ES-I3 (cell line): ENCODE data around the gene ACVR1.

Experiments
- H3K36me3 ChIP-seq: 2 replicates; pipeline ENCODE4 v1.6.1; 2013; ENCODE audit warnings: mild to moderate bottlenecking, low read length, control low read depth, moderate library complexity; ENCODE audit not compliant: insufficient read depth
- H3K4me1 ChIP-seq: 2 replicates; pipeline ENCODE4 v1.6.1; 2013; ENCODE audit warnings: mild to moderate bottlenecking, control low read depth, low read length; ENCODE audit not compliant: insufficient read depth
- H3K9ac ChIP-seq: 2 replicates; pipeline ENCODE4 v1.6.1; 2013; ENCODE audit warnings: low read depth, mild to moderate bottlenecking, low read length, moderate library complexity
- H3K9me3 ChIP-seq: 2 replicates; pipeline ENCODE4 v1.6.1; 2013; ENCODE audit warnings: mild to moderate bottlenecking, low read length, moderate library complexity; ENCODE audit not compliant: control insufficient read depth, insufficient read depth

Gene ACVR1

GRCh38 chr2:157747695-157748370 lies 128.3 kb downstream of the ACVR1 start:
- H3K36me3 ChIP-seq, result no peaks in the 10 kb centered on the region
- H3K9me3 ChIP-seq, result no peaks in the 10 kb centered on the region
- no peaks in the 10 kb centered on the region; the same call in 1 of the 2 replicates for H3K4me1 ChIP-seq
- H3K9ac ChIP-seq, result no peak overlapping the region

- Histone ChIP-seq H3K4me1 (no peaks in the 10 kb centered on the region; the same call in 1 of the 2 replicates), H3K9me3 (no peaks in the 10 kb centered on the region)
These were observed 128.8 kb downstream of the ACVR1 start for GRCh38 chr2:157747280-157747679.

GRCh38 chr2:157746234-157746950 lies 129.7 kb downstream of the ACVR1 start:
- H3K36me3 ChIP-seq, result no peaks in the 10 kb centered on the region
- H3K4me1 ChIP-seq, result no peaks in the 10 kb centered on the region; the same call in 1 of the 2 replicates
- H3K9me3 ChIP-seq, result no peaks in the 10 kb centered on the region
- H3K9ac ChIP-seq, result no peak overlapping the region

More at GRCh38 chr2:157747280-157747679, 128.8 kb downstream of the ACVR1 start:
- no peak overlapping the region for H3K9ac ChIP-seq
- H3K36me3 ChIP-seq, result no peaks in the 10 kb centered on the region

GRCh38 chr2:157744571-157745076 lies 131.5 kb downstream of the ACVR1 start:
- Histone ChIP-seq H3K9ac (no peak overlapping the region), H3K4me1 (no peaks in the 10 kb centered on the region; the same call in 1 of the 2 replicates), H3K36me3 (no peaks in the 10 kb centered on the region), H3K9me3 (no peaks in the 10 kb centered on the region)

- no peaks in the 10 kb centered on the region; the same call in 1 of the 2 replicates for H3K36me3 ChIP-seq
- H3K9ac ChIP-seq, result no peak overlapping the region
These were observed 133.1 kb downstream of the ACVR1 start for GRCh38 chr2:157743051-157743450.

GRCh38 chr2:157741819-157742484 lies 134.2 kb downstream of the ACVR1 start:
- Histone ChIP-seq H3K4me1 (no peaks in the 10 kb centered on the region), H3K36me3 (no peaks in the 10 kb centered on the region; the same call in 1 of the 2 replicates), H3K9ac (no peak overlapping the region), H3K9me3 (no peaks in the 10 kb centered on the region)

More at GRCh38 chr2:157743051-157743450, 133.1 kb downstream of the ACVR1 start:
- Histone ChIP-seq H3K9me3 (no peaks in the 10 kb centered on the region), H3K4me1 (no peaks in the 10 kb centered on the region; the same call in 1 of the 2 replicates)

- H3K4me1 ChIP-seq, result no peaks in the 10 kb centered on the region
- H3K36me3 ChIP-seq, result no peaks in the 10 kb centered on the region; the same call in 1 of the 2 replicates
- no peaks in the 10 kb centered on the region for H3K9me3 ChIP-seq
- no peak overlapping the region for H3K9ac ChIP-seq
These were observed 138.5 kb downstream of the ACVR1 start for GRCh38 chr2:157737656-157738055.

GRCh38 chr2:157735532-157735931 lies 140.6 kb downstream of the ACVR1 start:
- no peaks in the 10 kb centered on the region for H3K4me1 ChIP-seq
- no peak overlapping the region for H3K9ac ChIP-seq
- H3K9me3 ChIP-seq, result no peaks in the 10 kb centered on the region
- H3K36me3 ChIP-seq, result peaks cover 4% of the 10 kb centered on the region; the same call in 1 of the 2 replicates

- Histone ChIP-seq H3K4me1 (no peaks in the 10 kb centered on the region), H3K9me3 (no peaks in the 10 kb centered on the region), H3K36me3 (peaks cover 4% of the 10 kb centered on the region; the same call in 1 of the 2 replicates)
These were observed 142.9 kb downstream of the ACVR1 start for GRCh38 chr2:157733263-157733662.

GRCh38 chr2:157732596-157732995 lies 143.5 kb downstream of the ACVR1 start:
- Histone ChIP-seq H3K4me1 (no peaks in the 10 kb centered on the region), H3K36me3 (peaks cover 4% of the 10 kb centered on the region; the same call in 1 of the 2 replicates), H3K9ac (no peak overlapping the region), H3K9me3 (no peaks in the 10 kb centered on the region)

More at GRCh38 chr2:157733263-157733662, 142.9 kb downstream of the ACVR1 start:
- H3K9ac ChIP-seq, result no peak overlapping the region

GRCh38 chr2:157727693-157728092 lies 148.4 kb downstream of the ACVR1 start:
- H3K36me3 ChIP-seq, result peaks cover 4% of the 10 kb centered on the region; the same call in 1 of the 2 replicates
- no peak overlapping the region for H3K9ac ChIP-seq
- no peaks in the 10 kb centered on the region for H3K4me1 ChIP-seq
- H3K9me3 ChIP-seq, result peaks cover 2% of the 10 kb centered on the region; the same call in 1 of the 2 replicates

GRCh38 chr2:157726946-157727345 lies 149.2 kb downstream of the ACVR1 start:
- Histone ChIP-seq H3K9me3 (peaks cover 2% of the 10 kb centered on the region; the same call in 1 of the 2 replicates), H3K9ac (no peak overlapping the region), H3K36me3 (peaks cover 4% of the 10 kb centered on the region; the same call in 1 of the 2 replicates), H3K4me1 (no peaks in the 10 kb centered on the region)

GRCh38 chr2:157725846-157726245 lies 150.3 kb downstream of the ACVR1 start:
- peaks cover 2% of the 10 kb centered on the region; the same call in 1 of the 2 replicates for H3K9me3 ChIP-seq
- no peaks in the 10 kb centered on the region for H3K36me3 ChIP-seq
- H3K4me1 ChIP-seq, result no peaks in the 10 kb centered on the region
- no peak overlapping the region for H3K9ac ChIP-seq
